K562 (cell line): ENCODE measurements around the gene DENND1A. TPM values are rescaled to one million over a fixed set of nuclear protein-coding genes. Genes with fewer than 3 reads are reported as not detected.

ENCODE experiments used
- AFF1 ChIP-seq, 2 experiments: fragments of 450-650 bp; IDR thresholded peaks; 2 replicates each; pipeline ENCODE4 v1.6.1; 2018; ENCODE audit warnings: mild to moderate bottlenecking in 2 of 2, low read depth in 1 of 2; ENCODE audit not compliant: partially characterized antibody in 2 of 2
- ARID3B ChIP-seq: fragments of 250-450 bp; sonication (Bioruptor Pico); IDR thresholded peaks from 2 replicates; pipeline ENCODE4 v1.4.0; 2020; ENCODE audit warnings: borderline replicate concordance
- ATF3 ChIP-seq, 2 experiments: fragments of 450-650 bp in 1 of 2; sonication (generic) in 1 of 2; formaldehyde crosslinking in 1 of 2; IDR thresholded peaks in 1 of 2; conservative IDR thresholded peaks in 1 of 2; 2 replicates each; pipeline versions ENCODE4 v1.6.1 to v1.8.1; 2016 to 2023; ENCODE audit warnings: mild to moderate bottlenecking in 2 of 2, moderate library complexity in 2 of 2, inconsistent platforms in 1 of 2, missing genetic modification reagents in 1 of 2
- BRD9 ChIP-seq: fragments of 450-650 bp; IDR thresholded peaks from 2 replicates; pipeline ENCODE4 v1.6.1; 2018; ENCODE audit warnings: low read depth; ENCODE audit not compliant: partially characterized antibody
- MYC ChIP-seq, 2 experiments: fragments of 250-450 bp in 1 of 2; sonication (Bioruptor Pico) in 1 of 2; IDR thresholded peaks; 2 replicates each; pipeline versions ENCODE4 v1.5.1 to v1.6.1; 2012 to 2021; ENCODE audit warnings: low read depth in 2 of 2, borderline replicate concordance in 1 of 2, improper control_type of control experiment in 1 of 2, low read length in 1 of 2, mild to moderate bottlenecking in 1 of 2, moderate library complexity in 1 of 2
- RAD21 ChIP-seq, 2 experiments: fragments of 250-450 bp in 1 of 2; fragments of 450-650 bp in 1 of 2; sonication (Bioruptor Pico) in 1 of 2; formaldehyde crosslinking in 1 of 2; IDR thresholded peaks in 1 of 2; conservative IDR thresholded peaks in 1 of 2; 2 replicates each; pipeline versions ENCODE4 v1.4.0 to v1.8.0; 2020 to 2022; ENCODE audit warnings: mild to moderate bottlenecking in 2 of 2, moderate library complexity in 1 of 2
- TFAP4 ChIP-seq: sonication (generic); formaldehyde crosslinking; IDR thresholded peaks from 2 replicates; pipeline ENCODE4 v1.8.0; 2022; ENCODE audit warnings: missing genetic modification reagents, mild to moderate bottlenecking, moderate library complexity, borderline replicate concordance
- UBTF ChIP-seq, 2 experiments: IDR thresholded peaks; 2 replicates each; pipeline ENCODE4 v1.6.1; 2012; ENCODE audit warnings: improper control_type of control experiment in 2 of 2, low read depth in 2 of 2, low read length in 2 of 2, borderline replicate concordance in 1 of 2
- ZBTB33 ChIP-seq: sonication (generic); formaldehyde crosslinking; IDR thresholded peaks from 2 replicates; pipeline ENCODE4 v1.8.1; 2023; ENCODE audit warnings: mild to moderate bottlenecking, missing genetic modification reagents
- polyA plus RNA-seq, 8 experiments: library from polyadenylated mRNA; depleted of rRNA in 4 of 8; stranded (reverse) in 5 of 8; unstranded in 3 of 8; fragments of >200 nt; fragmentation: Nextera tagmentation in 2 of 8; fragmentation: Illumina TruSeq in 1 of 8; extraction: Ambion mirVana in 2 of 8; extraction: Trizol in 1 of 8; gene quantifications; 2 replicates each; pipeline versions ENCODE4 v1.2.1 to v1.2.3, GENCODE V29; 2011 to 2014; ENCODE audit warnings: inconsistent platforms in 1 of 8, missing spikeins in 1 of 8
- total RNA-seq, 7 experiments: library from RNA; depleted of rRNA in 6 of 7; stranded (reverse); fragments of >200 nt in 6 of 7; fragmentation: Illumina TruSeq in 2 of 7; extraction: Trizol in 2 of 7; gene quantifications; 2 replicates each; pipeline versions ENCODE4 v1.2.1 to v1.2.3, GENCODE V29; 2011 to 2021; ENCODE audit warnings: low replicate concordance in 1 of 7

Gene DENND1A
- total and polyA plus RNA-seq, 9 of the 15 experiments (the other 6 are each of a cell fraction or from before 2014, with no cell fraction given), result 7.6 to 29.5 (median 15.7) TPM

GRCh38 chr9:123349691-123350480 lies 580.0 kb downstream of the DENND1A start (continued):
- TF ChIP-seq ZBTB33 (CRISPR knock-in tag) (peak; percentile 78), AFF1 (IDR thresholded peaks at IDR 0.05; ENCODE audit: low read depth in 1 of 2, partially characterized antibody in 2 of 2) (no peak), RAD21 (CRISPR knock-in tag; conservative IDR thresholded peaks at IDR 0.05 in 1 of 2, IDR thresholded peaks at IDR 0.05 in 1 of 2) (peak; percentile 98 to 99), TFAP4 (CRISPR knock-in tag) (peak; percentile 49; the same call in 1 of the 2 replicates), BRD9 (peak; percentile 33), UBTF (IDR thresholded peaks at IDR 0.05; ENCODE audit: borderline replicate concordance in 1 of 2, low read depth in 2 of 2, low read length in 2 of 2) (0 out of 4 replicates have a peak, but pooled peaks of 1 of the 2 experiments have one; percentile 22), MYC (IDR thresholded peaks at IDR 0.05; ENCODE audit: low read depth, low read length) (peak; percentile 51), MYC (CRISPR knock-in tag; IDR thresholded peaks at IDR 0.05; ENCODE audit: borderline replicate concordance, low read depth) (no peak), ARID3B (CRISPR knock-in tag) (peak; percentile 53; the same call in 1 of the 2 replicates), ATF3 (IDR thresholded peaks at IDR 0.05) (peak; percentile 67), ATF3 (CRISPR knock-in tag; conservative IDR thresholded peaks at IDR 0.05) (no peak)
